Hepatic stellate cell (primary cell): ENCODE measurements around the gene PTAFR.
A peak's percentile ranks its signal among the peaks of the same experiment; 100 is the strongest.

ENCODE experiments used
- DNase-seq: peaks from one replicate; pipeline ENCODE4 v3.0.0; 2011; ENCODE audit warnings: low spot score

Gene PTAFR

GRCh38 chr1:28175955-28176485 lies 470 bp downstream of the PTAFR start:
- DNase-seq = no peak

- DNase-seq = peak; percentile 73
Observed at GRCh38 chr1:28173980-28174297, 2.6 kb downstream of the PTAFR start.

DNA sequence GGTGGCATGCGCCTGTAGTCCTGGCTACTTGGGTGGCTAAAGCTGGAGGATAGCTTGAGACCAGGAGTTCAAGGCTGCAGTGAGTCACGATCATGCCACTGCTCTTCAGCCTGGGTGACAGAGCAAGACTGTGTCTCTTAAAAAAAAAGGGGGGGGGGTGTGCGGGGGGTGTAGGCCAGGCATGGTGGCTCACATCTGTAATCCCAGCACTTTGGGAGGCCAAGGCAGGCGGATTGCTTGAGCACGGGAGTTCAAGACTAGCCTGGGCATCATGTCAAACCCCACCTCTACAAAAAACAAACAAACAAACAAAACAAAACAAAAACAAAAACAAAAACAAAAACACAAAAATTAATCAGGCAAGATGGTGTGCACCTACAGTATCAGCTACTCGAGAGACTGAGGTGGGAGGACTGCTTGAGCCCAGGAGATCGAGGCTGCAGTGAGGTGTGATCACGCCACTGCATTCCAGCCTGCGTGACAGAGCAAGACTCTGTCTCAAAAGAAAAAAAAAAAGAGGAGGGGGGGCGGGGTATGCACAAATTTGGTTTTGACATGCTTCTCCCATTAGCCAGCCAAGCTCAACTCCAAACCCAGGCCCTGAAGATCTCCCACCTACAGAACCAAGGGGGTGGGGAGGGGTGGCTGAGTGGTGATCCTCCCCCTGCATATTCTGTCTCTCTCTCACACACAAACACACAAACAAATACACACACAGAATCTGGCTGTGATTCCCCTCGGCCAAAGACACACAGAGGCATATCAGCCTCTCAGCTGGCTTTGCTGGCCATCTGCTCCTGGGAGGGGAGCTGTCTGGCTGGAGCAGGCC lies 3.1 kb downstream of the PTAFR start:
- no peak for DNase-seq

- DNase-seq = no peak
Observed at GRCh38 chr1:28172713-28173150, 3.8 kb downstream of the PTAFR start.

DNA sequence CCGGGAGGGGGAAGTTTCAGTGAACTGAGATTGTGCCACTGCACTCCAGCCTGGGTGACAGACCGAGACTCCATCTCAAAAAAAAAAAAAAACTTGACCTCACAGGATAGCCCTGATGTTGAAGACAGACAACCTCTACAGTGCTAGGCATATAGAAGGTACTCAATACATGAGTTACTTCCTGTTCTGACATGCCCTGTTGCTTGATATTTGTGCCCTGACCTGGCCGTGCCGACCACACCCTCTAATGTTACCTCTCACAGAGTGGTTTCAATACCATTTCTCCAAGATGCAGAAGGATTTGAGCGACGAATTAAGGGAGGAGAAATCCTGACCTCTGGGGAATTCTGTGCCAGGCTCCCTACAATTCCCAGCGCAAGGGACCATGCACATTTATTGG lies 5.2 kb downstream of the PTAFR start:
- no peak for DNase-seq

- DNase-seq = no peak
Observed at GRCh38 chr1:28170001-28170596, 6.4 kb downstream of the PTAFR start.

DNA sequence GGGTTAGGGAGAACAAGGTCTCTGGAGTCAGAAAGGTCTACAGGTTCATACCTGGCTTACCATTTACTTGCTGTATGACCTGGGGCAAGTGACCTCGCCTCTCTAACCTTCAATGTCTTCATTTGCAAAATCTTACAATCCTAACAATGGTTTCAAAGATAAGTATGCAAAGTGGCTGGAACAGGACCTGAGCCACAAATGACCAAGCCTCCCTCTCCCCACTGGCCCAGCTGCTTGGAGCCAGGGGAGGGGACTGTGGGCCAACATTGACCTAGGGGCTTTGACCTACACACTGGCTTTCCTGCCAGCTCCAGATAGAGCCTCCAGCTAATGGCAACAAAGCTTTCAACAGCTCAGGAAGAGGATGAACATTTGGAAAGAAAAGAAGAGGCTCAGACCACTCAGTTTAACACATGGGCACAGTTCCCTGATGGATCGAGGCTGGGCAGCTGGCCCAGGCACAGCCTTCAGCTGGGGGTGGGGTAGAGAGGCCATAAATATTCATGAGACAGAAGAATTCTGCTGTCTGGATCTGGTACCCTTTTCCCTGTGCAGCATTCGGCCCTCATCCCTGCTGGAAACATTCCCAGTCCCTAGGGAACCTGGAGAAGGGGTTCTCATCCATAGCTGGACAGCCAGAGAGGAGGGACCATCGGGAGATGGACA lies 12.9 kb downstream of the PTAFR start:
- no peak for DNase-seq

DNA sequence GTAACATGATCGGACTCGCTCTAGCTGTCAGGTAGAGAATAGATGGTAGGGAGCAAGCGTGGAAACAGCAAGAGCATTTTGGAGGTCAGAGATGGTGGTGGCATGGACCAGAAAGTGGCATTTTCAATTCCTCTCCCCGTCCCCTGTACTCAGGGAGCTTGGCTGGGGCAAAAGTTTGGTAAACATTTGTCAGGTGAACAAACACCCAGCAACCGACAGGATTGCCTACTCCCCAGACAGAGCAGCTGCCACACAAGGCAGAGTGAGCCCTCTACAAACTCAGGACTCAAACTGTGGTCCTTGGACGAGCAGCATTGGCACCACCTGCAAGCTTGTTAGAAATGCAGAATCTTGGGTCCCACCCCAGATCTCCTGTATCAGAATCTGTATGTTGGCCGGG lies 14.3 kb downstream of the PTAFR start:
- DNase-seq = no peak

DNA sequence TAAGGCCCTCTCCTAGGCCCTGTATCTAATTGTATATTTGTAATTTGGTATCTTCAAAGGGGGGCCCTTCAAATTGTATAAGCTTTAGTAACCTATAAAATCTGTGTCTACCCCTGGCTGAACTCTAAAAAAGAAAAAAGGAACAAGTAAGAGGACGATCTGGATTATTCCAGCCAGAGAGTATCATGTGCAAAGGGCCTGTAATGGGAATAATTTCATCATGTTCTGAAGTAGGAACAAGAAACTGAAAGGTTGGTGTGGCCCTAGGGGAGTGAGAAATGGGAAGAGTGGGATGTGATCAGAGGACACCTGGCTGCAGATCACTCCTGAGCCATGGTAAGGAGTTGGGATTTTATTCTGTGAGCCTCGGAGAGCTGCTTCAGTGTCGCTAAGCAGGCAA lies 14.7 kb downstream of the PTAFR start:
- no peak for DNase-seq

- DNase-seq = peak; percentile 71
Observed at GRCh38 chr1:28160782-28161266, 15.7 kb downstream of the PTAFR start.

DNA sequence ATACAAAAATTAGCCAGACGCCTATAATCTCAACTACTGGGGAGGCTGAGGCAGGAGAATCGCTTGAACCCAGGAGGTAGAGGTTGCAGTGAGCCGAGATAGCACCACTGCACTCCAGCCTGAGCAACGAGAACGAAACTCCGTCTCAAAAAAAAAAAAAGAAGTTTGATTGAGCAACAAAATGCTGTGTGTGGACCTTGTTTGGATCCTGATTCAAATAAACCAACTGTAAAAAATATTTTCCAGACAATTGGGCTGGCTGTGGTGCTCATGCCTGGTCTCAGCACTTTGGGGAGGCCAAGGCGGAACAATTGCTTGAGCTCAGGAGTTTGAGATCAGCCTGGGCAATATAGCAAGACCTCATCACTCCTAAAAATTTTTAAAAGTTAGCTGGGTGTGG lies 16.8 kb downstream of the PTAFR start:
- DNase-seq = no peak

- no peak for DNase-seq
Observed at GRCh38 chr1:28159243-28159642, 17.2 kb downstream of the PTAFR start.

GRCh38 chr1:28157894-28158293 lies 18.6 kb downstream of the PTAFR start:
- DNase-seq = no peak

DNA sequence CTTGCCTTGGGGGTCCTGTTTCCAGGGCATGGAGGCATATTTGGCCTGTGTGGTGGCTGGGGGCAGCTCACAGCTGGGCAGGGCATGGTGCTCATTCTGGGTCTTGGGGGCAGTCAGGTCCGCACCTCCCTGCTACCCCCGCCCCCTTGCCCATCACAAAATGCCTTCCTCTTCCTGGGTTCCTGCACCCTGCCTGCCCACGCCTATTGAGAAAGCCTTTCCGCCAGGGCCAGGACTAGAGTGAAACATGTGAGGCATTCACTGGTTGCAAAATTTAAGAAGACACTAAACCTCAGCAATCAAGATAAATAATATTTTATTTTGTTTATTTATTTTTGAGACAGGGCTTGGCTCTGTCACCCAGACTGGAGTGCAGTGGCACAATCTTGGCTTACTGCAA lies 19.7 kb downstream of the PTAFR start:
- DNase-seq = no peak

GRCh38 chr1:28155628-28156027 lies 20.9 kb downstream of the PTAFR start:
- no peak for DNase-seq

DNA sequence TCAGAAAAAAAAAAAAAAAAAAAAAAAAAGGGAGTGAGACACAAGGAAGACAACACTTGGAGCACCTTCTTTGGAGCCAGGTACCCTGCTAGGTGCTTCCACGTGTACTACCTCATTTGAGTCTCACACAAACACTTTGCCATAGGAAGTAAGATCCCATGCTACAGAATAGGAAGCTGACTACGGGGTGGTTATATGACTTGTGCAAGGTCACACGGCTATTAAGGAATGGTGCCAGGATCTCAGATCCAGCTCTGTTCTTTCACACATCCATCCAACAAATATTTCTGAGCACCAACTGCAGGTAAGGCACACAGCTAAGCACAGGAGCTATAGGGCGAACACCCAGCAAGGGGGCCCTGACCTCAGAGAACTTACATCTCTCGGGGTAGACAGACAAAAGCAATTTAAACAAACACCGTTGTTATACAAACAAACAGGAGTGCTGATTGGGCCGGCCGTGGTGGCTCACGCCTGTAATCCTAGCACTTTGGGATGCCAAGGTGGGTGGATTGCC lies 22.4 kb downstream of the PTAFR start:
- no peak for DNase-seq

- no peak for DNase-seq
Observed at GRCh38 chr1:28150125-28150780, 26.2 kb downstream of the PTAFR start.

DNA sequence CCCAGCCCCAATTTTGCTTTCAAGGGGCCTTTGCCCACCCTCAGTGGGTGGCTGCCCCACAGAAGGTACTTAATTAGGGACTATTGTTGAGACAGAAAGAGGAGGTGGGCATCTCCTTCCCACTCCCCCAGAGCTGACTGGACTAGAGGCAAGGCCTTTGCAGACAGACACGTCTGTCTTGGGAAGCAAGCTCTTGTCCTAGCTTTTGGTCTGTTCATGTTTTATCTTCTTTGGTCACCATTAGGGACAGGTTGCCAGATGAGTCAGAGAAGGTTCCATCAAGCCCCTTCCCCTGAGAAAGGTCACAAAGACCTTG lies 27.7 kb downstream of the PTAFR start:
- no peak for DNase-seq

GRCh38 chr1:28147264-28148094 lies 29.0 kb downstream of the PTAFR start:
- DNase-seq = no peak

DNA sequence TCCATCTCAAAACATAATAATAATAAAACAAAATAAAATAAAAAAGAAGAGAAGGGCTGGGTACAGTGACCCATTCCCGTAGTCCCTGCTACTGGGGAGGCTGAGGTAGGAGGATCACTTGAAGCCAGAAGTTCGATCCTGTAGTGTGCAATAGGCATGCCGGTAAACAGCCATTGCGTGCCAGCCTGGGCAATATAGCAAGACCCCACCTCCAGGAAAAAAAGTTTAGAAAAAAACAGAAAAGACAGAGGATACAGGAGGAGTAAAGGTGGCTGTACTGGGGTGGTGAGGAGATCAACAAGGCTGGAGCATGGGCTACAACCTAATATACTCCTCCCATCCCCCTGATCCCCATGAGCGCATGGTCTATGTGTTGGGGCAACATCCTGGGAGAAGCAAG lies 30.8 kb downstream of the PTAFR start:
- no peak for DNase-seq
